ENCODE results near the gene VPS37C. TPM values are rescaled to one million over a fixed set of nuclear protein-coding genes. Genes with fewer than 3 reads are reported as not detected.

The VPS37C gene
- total RNA-seq, 1 experiment from 2014 or later, result 19.0 TPM

DNA sequence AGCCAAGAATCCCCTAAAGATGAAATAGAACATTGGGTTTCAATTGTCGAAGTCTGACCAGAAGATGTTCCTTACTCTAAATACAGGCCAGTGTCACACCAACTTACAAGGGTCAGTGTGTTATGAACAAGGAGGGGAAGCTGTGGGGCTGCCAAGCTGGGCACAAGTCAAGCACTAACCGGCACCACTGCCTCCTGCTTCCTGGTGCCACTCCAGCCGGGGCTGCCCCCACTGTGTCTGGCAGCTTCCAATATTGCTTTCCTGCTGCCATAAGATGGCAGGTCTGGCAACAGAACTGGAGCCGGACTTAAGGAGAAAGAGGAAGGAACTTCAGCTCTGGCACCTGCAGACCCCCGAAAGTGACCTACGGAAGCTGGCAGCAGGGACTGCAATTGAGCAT lies 13.7 kb upstream of the VPS37C start:
- Mint-ChIP-seq H3K27me3 (ENCODE audit: low read depth) (peaks cover 32% of the 10 kb centered on the region), H3K27ac (no peak overlapping the region; a peak in 1 of 7 replicates), H3K9me3 (peaks cover 2 to 4% of the 10 kb centered on the region in 2 experiments; a peak in 2 of 5 replicates), H3K4me1 (no peaks in the 10 kb centered on the region), H3K36me3 (ENCODE audit: insufficient read depth in 1 of 3, low read depth in 3 of 3) (no peaks in the 10 kb centered on the region; a peak in 1 of 7 replicates), H3K4me3 (no peak overlapping the region)
- Histone ChIP-seq H2BK20ac (ENCODE audit: low read depth, low read length, poor library complexity, severe bottlenecking) (no peak overlapping the region), H3K27me3 (ENCODE audit: insufficient read depth, low read length) (no peaks in the 10 kb centered on the region), H4K5ac (ENCODE audit: insufficient read length, low read depth, low read length) (no peak overlapping the region), H3K4me2 (ENCODE audit: insufficient read depth, insufficient read length, low read length) (no peak overlapping the region), H4K8ac (replicated peaks; ENCODE audit: insufficient read length, low read depth, low read length) (no peak overlapping the region), H2BK15ac (ENCODE audit: low read depth, low read length) (no peak overlapping the region), H3K23ac (ENCODE audit: insufficient read length, low read depth, low read length) (no peak overlapping the region), H3K18ac (ENCODE audit: insufficient read length, low read depth, low read length) (no peak overlapping the region), H4K20me1 (ENCODE audit: control insufficient read depth, insufficient read depth, insufficient read length) (no peaks in the 10 kb centered on the region), H2BK12ac (ENCODE audit: insufficient read length, low read depth, low read length) (no peak overlapping the region), H3T11ph (ENCODE audit: low read length) (no peak overlapping the region), H2AK5ac (ENCODE audit: insufficient read length, low read length) (no peak overlapping the region), H2BK5ac (ENCODE audit: insufficient read length, low read length) (no peak overlapping the region), H3K27ac (ENCODE audit: insufficient read length, low read depth, low read length) (no peak overlapping the region), H3K79me2 (ENCODE audit: insufficient read depth, low read length) (no peaks in the 10 kb centered on the region), H3K14ac (ENCODE audit: insufficient read depth, low read length) (no peak overlapping the region), H4K91ac (ENCODE audit: insufficient read length, low read depth, low read length) (no peak overlapping the region), H3K4me1 (ENCODE audit: insufficient read depth, low read length) (no peaks in the 10 kb centered on the region), H3K9me3 (ENCODE audit: control insufficient read depth, low read depth, low read length) (no peaks in the 10 kb centered on the region), H3K56ac (ENCODE audit: insufficient read length, low read depth, low read length) (no peak overlapping the region), H3K4ac (ENCODE audit: low read depth, low read length) (no peak overlapping the region), H3K23me2 (ENCODE audit: insufficient read length, low read depth, low read length, poor library complexity, severe bottlenecking) (no peaks in the 10 kb centered on the region), H2BK120ac (ENCODE audit: low read depth, low read length, poor library complexity, severe bottlenecking) (no peak overlapping the region), H3K9ac (ENCODE audit: extremely low read depth, insufficient read length, low read length) (no peak overlapping the region), H3K79me1 (ENCODE audit: insufficient read depth, low read depth, low read length, poor library complexity, severe bottlenecking) (no peaks in the 10 kb centered on the region), H2AFZ (ENCODE audit: low read length) (no peak overlapping the region)
- WGBS (ENCODE audit: extremely low coverage, insufficient read length, low lambda C conversion rate), result no CpG with 5 or more reads among the region's 6 CpGs
- no peak for DNase-seq
- TF ChIP-seq, protein P1, sequence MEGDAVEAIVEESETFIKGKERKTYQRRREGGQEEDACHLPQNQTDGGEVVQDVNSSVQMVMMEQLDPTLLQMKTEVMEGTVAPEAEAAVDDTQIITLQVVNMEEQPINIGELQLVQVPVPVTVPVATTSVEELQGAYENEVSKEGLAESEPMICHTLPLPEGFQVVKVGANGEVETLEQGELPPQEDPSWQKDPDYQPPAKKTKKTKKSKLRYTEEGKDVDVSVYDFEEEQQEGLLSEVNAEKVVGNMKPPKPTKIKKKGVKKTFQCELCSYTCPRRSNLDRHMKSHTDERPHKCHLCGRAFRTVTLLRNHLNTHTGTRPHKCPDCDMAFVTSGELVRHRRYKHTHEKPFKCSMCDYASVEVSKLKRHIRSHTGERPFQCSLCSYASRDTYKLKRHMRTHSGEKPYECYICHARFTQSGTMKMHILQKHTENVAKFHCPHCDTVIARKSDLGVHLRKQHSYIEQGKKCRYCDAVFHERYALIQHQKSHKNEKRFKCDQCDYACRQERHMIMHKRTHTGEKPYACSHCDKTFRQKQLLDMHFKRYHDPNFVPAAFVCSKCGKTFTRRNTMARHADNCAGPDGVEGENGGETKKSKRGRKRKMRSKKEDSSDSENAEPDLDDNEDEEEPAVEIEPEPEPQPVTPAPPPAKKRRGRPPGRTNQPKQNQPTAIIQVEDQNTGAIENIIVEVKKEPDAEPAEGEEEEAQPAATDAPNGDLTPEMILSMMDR (conservative IDR thresholded peaks at IDR 0.05), result no peak
